HL-60 (cell line): Measurements from ENCODE around the gene PTPRF.

Experiments used
- CTCF ChIP-seq: IDR thresholded peaks from one replicate; pipeline ENCODE4 v1.5.1; 2011; ENCODE audit warnings: low read length, control low read depth, inconsistent platforms; ENCODE audit not compliant: insufficient read depth
- SPI1 ChIP-seq: IDR thresholded peaks from 2 replicates; pipeline ENCODE4 v1.6.1; 2012; ENCODE audit warnings: low read depth, mild to moderate bottlenecking, borderline replicate concordance
- TF ChIP-seq, protein P1 (sequence below): IDR thresholded peaks from 2 replicates; pipeline ENCODE4 v1.6.1; 2012; ENCODE audit warnings: low read depth; ENCODE audit not compliant: insufficient replicate concordance

DNA sequence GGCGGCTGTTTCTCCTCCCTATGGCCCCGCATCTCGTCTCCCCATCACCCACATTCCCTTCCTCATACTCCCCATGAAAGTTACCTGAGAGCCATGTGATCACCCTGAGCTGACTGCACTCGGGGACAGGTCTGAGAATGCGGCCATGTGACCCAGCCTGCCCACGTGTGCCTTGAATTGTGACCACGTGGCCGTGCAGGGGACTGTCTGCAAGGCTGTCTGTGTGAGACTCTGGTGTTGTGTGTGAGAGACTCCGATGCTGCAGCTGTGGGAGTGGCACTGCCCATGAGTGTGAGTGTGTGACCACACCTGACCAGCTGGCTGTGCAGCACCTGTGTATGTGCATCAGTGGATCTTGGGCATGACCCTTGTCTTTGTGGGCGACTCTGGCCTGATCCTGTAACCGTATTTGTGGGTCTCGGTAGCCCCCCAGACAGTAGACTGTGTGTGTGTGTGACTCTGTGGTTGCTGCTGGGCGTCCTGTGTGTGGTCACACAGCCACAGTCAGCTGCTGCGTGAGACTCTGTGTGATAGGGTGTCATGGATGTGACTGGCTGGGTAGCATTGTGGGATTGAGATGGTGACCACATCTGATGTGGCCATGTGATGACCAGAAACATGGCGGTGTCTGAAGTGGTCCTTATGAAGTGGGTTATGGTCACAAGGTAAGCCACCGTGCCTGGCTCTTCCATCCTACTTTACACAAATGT is 62.4 kb downstream of the PTPRF start:
- TF ChIP-seq CTCF (no peak), SPI1 (no peak)
- TF ChIP-seq, protein P1, sequence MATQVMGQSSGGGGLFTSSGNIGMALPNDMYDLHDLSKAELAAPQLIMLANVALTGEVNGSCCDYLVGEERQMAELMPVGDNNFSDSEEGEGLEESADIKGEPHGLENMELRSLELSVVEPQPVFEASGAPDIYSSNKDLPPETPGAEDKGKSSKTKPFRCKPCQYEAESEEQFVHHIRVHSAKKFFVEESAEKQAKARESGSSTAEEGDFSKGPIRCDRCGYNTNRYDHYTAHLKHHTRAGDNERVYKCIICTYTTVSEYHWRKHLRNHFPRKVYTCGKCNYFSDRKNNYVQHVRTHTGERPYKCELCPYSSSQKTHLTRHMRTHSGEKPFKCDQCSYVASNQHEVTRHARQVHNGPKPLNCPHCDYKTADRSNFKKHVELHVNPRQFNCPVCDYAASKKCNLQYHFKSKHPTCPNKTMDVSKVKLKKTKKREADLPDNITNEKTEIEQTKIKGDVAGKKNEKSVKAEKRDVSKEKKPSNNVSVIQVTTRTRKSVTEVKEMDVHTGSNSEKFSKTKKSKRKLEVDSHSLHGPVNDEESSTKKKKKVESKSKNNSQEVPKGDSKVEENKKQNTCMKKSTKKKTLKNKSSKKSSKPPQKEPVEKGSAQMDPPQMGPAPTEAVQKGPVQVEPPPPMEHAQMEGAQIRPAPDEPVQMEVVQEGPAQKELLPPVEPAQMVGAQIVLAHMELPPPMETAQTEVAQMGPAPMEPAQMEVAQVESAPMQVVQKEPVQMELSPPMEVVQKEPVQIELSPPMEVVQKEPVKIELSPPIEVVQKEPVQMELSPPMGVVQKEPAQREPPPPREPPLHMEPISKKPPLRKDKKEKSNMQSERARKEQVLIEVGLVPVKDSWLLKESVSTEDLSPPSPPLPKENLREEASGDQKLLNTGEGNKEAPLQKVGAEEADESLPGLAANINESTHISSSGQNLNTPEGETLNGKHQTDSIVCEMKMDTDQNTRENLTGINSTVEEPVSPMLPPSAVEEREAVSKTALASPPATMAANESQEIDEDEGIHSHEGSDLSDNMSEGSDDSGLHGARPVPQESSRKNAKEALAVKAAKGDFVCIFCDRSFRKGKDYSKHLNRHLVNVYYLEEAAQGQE, result no peak
